Endothelial cell (in vitro differentiated cells): ENCODE results near the gene FBXL7. TPM values are rescaled to one million over a fixed set of nuclear protein-coding genes. Genes with fewer than 3 reads are reported as not detected.

Experiments
- DNase-seq: peaks from one replicate; pipeline ENCODE4 v3.0.0; 2021; ENCODE audit warnings: low spot score
- H3K27ac Mint-ChIP-seq: one replicate; pipeline ENCODE4 v1.8.0; 2021; ENCODE audit warnings: mixed read lengths, inconsistent platforms; ENCODE audit not compliant: unreplicated experiment
- H3K27me3 Mint-ChIP-seq: one replicate; pipeline ENCODE4 v1.8.0; 2021; ENCODE audit warnings: mild to moderate bottlenecking, moderate library complexity, mixed read lengths, inconsistent platforms; ENCODE audit not compliant: unreplicated experiment
- H3K36me3 Mint-ChIP-seq: one replicate; pipeline ENCODE4 v1.8.0; 2021; ENCODE audit warnings: mild to moderate bottlenecking, low read depth, mixed read lengths, inconsistent platforms; ENCODE audit not compliant: unreplicated experiment
- H3K4me1 Mint-ChIP-seq: one replicate; pipeline ENCODE4 v1.8.0; 2021; ENCODE audit warnings: mild to moderate bottlenecking, mixed read lengths, inconsistent platforms; ENCODE audit not compliant: unreplicated experiment
- H3K4me3 Mint-ChIP-seq: one replicate; pipeline ENCODE4 v1.8.0; 2021; ENCODE audit warnings: mild to moderate bottlenecking, mixed read lengths, inconsistent platforms; ENCODE audit not compliant: unreplicated experiment
- H3K9me3 Mint-ChIP-seq: one replicate; pipeline ENCODE4 v1.8.0; 2021; ENCODE audit warnings: mixed read lengths, inconsistent platforms; ENCODE audit not compliant: unreplicated experiment
- total RNA-seq: library from RNA; stranded (reverse); fragmentation: NEBNext Ultra II Directional; extraction: Animal tissue kit (Norgen Biotek cat#: 25700); gene quantifications from one replicate; pipeline ENCODE4 v1.2.1, GENCODE V29; 2021; ENCODE audit not compliant: unreplicated experiment
- TF ChIP-seq, protein P1 (sequence below): fragments of 200-600 bp; sonication (generic); IDR thresholded peaks from one replicate; pipeline ENCODE4 v1.5.0; 2021; ENCODE audit warnings: antibody characterized with exemption; ENCODE audit not compliant: unreplicated experiment

The FBXL7 gene
- total RNA-seq, 1 donor from 2014 or later = 63.8 TPM

DNA sequence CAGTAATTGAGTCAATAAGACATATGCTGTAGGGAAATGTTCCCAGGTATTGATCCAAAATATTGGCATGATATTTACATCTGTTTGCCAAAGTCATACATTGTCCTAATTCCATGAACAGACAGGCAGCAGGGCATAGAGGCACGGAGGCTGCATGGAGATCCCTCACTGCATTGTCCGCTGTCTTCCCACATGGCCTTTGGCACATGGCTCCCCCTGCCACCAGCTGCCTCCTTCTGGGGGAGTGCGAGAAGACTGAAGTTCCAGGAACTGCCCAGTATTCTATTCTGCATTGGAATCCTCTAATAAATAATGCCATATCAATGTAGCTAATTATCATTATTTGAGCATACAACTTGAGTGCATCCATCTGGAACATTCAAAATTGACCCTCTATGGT, 269.0 kb downstream of the FBXL7 start:
- H3K4me3 Mint-ChIP-seq = no peak overlapping the region
- TF ChIP-seq, protein P1, sequence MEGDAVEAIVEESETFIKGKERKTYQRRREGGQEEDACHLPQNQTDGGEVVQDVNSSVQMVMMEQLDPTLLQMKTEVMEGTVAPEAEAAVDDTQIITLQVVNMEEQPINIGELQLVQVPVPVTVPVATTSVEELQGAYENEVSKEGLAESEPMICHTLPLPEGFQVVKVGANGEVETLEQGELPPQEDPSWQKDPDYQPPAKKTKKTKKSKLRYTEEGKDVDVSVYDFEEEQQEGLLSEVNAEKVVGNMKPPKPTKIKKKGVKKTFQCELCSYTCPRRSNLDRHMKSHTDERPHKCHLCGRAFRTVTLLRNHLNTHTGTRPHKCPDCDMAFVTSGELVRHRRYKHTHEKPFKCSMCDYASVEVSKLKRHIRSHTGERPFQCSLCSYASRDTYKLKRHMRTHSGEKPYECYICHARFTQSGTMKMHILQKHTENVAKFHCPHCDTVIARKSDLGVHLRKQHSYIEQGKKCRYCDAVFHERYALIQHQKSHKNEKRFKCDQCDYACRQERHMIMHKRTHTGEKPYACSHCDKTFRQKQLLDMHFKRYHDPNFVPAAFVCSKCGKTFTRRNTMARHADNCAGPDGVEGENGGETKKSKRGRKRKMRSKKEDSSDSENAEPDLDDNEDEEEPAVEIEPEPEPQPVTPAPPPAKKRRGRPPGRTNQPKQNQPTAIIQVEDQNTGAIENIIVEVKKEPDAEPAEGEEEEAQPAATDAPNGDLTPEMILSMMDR = no peak
- H3K27ac Mint-ChIP-seq = no peak overlapping the region
- no peak for DNase-seq
- H3K27me3 Mint-ChIP-seq = no peaks in the 10 kb centered on the region
- H3K36me3 Mint-ChIP-seq = no peaks in the 10 kb centered on the region
- H3K9me3 Mint-ChIP-seq = no peaks in the 10 kb centered on the region
- peaks cover 4% of the 10 kb centered on the region for H3K4me1 Mint-ChIP-seq

DNA sequence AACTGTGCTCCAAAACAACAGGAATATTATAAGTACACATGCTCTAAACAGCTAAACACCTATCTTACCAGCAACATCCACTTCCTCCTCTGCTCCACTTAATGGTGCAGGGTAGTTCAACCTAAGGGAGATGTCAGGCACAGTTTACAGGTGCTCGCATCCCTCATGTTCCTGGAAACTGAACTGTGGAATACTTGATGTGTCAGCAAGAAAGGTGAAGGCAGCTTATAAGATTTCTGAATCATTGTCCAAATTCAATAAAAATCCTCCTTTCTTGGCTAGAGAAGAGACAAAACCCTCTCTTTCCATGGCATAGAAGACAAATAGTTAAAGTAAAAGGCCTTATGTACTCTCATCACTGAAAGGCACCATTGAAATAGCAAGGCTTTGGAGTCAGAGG, 272.2 kb downstream of the FBXL7 start:
- H3K27ac Mint-ChIP-seq = no peak overlapping the region
- H3K36me3 Mint-ChIP-seq = no peaks in the 10 kb centered on the region
- no peaks in the 10 kb centered on the region for H3K9me3 Mint-ChIP-seq
- DNase-seq = no peak
- H3K27me3 Mint-ChIP-seq = peaks cover 1% of the 10 kb centered on the region
- peaks cover under 1% of the 10 kb centered on the region for H3K4me1 Mint-ChIP-seq
- TF ChIP-seq, protein P1 = no peak
- no peak overlapping the region for H3K4me3 Mint-ChIP-seq

DNA sequence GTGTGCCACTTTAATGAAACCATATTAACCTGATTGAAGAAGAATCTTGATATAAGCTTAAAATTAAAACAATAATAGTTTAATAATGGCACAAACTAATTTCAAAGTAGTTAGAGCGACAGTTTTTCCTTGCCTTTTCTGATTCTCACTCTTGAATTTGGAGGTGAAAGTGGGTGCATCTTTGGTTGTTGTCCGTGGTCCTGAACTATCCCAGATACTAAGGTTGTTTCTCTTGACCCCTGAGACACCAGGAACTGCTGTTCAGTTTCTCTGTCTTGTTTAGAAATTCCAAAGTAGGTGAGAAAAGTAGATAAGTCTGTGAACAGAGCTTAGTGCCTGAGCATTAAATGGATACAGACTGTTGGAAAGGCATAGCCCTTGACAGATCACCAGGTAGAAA, 274.7 kb downstream of the FBXL7 start:
- H3K4me1 Mint-ChIP-seq = peaks cover 3% of the 10 kb centered on the region
- H3K27me3 Mint-ChIP-seq = peaks cover 3% of the 10 kb centered on the region
- no peak overlapping the region for H3K27ac Mint-ChIP-seq
- H3K9me3 Mint-ChIP-seq = no peaks in the 10 kb centered on the region
- no peak for DNase-seq
- TF ChIP-seq, protein P1 = no peak
- no peaks in the 10 kb centered on the region for H3K36me3 Mint-ChIP-seq
- no peak overlapping the region for H3K4me3 Mint-ChIP-seq

DNA sequence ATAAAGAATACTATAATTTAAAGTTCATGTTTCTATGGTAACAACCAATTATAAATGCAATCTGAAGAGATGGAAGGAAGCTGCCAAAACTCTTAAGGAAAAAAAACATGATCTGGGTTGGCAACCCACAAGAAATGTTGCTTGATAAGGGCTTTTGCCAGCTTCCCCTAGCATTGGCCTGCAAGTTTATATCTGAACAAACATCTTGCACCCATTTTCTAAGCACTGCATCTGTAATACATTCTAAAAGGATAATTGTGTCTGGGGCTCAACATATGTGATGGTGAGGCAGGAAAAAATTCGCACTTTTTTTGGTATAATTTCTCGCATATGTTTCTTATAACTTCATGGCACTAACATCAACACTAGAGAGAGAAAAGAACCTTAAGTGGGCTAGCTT, 276.4 kb downstream of the FBXL7 start:
- no peak for DNase-seq
- TF ChIP-seq, protein P1 = no peak
- Mint-ChIP-seq H3K4me1 (peaks cover 5% of the 10 kb centered on the region), H3K36me3 (peaks cover 3% of the 10 kb centered on the region), H3K9me3 (no peaks in the 10 kb centered on the region), H3K27me3 (peaks cover 5% of the 10 kb centered on the region), H3K4me3 (no peak overlapping the region), H3K27ac (no peak overlapping the region)

DNA sequence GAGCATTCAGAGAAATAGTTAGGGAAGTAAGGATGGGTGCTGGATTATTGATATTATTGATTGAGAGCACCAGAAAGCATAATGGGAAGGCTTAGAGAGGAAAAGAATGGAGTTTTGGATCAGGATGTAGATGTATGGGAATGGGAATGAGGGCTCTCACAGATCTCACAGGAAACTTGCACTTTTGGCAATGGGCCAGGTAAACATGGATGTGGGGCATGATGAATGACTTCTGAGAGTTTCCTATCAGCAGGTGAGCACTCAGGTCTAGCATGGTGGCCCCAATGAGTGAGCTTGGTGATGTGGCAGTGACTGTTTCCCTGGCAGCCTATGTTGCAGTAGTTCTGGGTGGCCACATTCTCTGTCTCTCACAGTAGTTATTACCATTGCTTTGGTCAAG, 283.8 kb downstream of the FBXL7 start:
- TF ChIP-seq, protein P1 = no peak
- H3K9me3 Mint-ChIP-seq = no peaks in the 10 kb centered on the region
- H3K27ac Mint-ChIP-seq = no peak overlapping the region
- H3K36me3 Mint-ChIP-seq = peaks cover 4% of the 10 kb centered on the region
- DNase-seq = no peak
- H3K27me3 Mint-ChIP-seq = peaks cover 3% of the 10 kb centered on the region
- peaks cover 4% of the 10 kb centered on the region for H3K4me1 Mint-ChIP-seq
- no peak overlapping the region for H3K4me3 Mint-ChIP-seq
